ENCODE measurements around the gene CACTIN.

GRCh38 chr19:3644351-3645066, 17.9 kb upstream of the CACTIN start:
- TF ChIP-seq POLR2A (IDR thresholded peaks at IDR 0.05; ENCODE audit: low read depth, low read length) (no peak), TAF1 (IDR thresholded peaks at IDR 0.05; ENCODE audit: borderline replicate concordance, low read depth, low read length) (no peak)
